GM12878 (cell line): ENCODE measurements around the gene COG7. TPM values are rescaled to one million over a fixed set of nuclear protein-coding genes. Genes with fewer than 3 reads are reported as not detected.

Experiments used
- ATAC-seq: fragments of 200-7000 bp; cut with Tn5 transposase; 3 replicates; pipeline ENCODE4 v1.9.1; 2020; ENCODE audit warnings: mild to moderate bottlenecking, moderate library complexity
- BruUV-seq: library from RNA; stranded (reverse); fragments of 400-500 nt; replicated peaks from 2 replicates; lab custom pipeline; 2021; lab: Mats Ljungman, UMichigan
- CTCF ChIA-PET: fragments of 300-600 bp; sonication (Branson Sonifier 250); formaldehyde crosslinking; extraction: SDS; loops from one replicate; lab custom pipeline; 2021; ENCODE audit warnings: inconsistent platforms; lab: Yijun Ruan, JAX
- POLR2A ChIA-PET: fragments of 350-600 bp; formaldehyde crosslinking; extraction: SDS; loops from one replicate; lab custom pipeline; 2021; ENCODE audit warnings: inconsistent platforms; lab: Charles Lee
- RAD21 ChIA-PET: fragments of 300-600 bp; sonication (Branson Sonifier 250); formaldehyde crosslinking; loops from one replicate; lab custom pipeline; 2023; ENCODE audit warnings: antibody characterized with exemption; ENCODE audit not compliant: unreplicated experiment; lab: Charles Lee
- SMC1A ChIA-PET: fragments of 300-600 bp; sonication (Branson Sonifier 250); formaldehyde crosslinking; loops from one replicate; lab custom pipeline; 2023; ENCODE audit not compliant: unreplicated experiment, uncharacterized antibody; lab: Charles Lee
- DNase-seq: peaks from one replicate; pipeline ENCODE4 v3.0.0-alpha.2; 2011; ENCODE audit warnings: low read depth, low spot score
- FAIRE-seq: peaks from 3 replicates; lab custom pipeline; 2011; peaks lifted over from hg19 to GRCh38; lab: Jason Lieb, UNC
- H2AFZ ChIP-seq: 2 replicates; pipeline ENCODE4 v1.6.0; 2011; ENCODE audit warnings: low read depth, low read length, control low read depth; ENCODE audit not compliant: control insufficient read depth
- H3K27ac ChIP-seq: 2 replicates; pipeline ENCODE4 v1.5.1; 2011; ENCODE audit warnings: control low read depth; ENCODE audit not compliant: control insufficient read depth, insufficient read depth
- H3K27me3 ChIP-seq, 2 experiments: replicated peaks in 1 of 2; 2 replicates each; pipeline versions ENCODE4 v1.6.0 to v1.6.1; 2011; ENCODE audit warnings: low read length in 1 of 2; ENCODE audit not compliant: control insufficient read depth in 2 of 2, insufficient read depth in 2 of 2
- H3K36me3 ChIP-seq, 2 experiments: 2 replicates each; pipeline ENCODE4 v1.5.1; 2011; ENCODE audit warnings: low read length in 1 of 2; ENCODE audit not compliant: control insufficient read depth in 2 of 2, insufficient read depth in 2 of 2
- H3K4me1 ChIP-seq: 2 replicates; pipeline ENCODE4 v1.6.1; 2011; ENCODE audit warnings: mild to moderate bottlenecking, low read length, moderate library complexity, mixed read lengths; ENCODE audit not compliant: control insufficient read depth, insufficient read depth
- H3K4me2 ChIP-seq: 2 replicates; pipeline ENCODE4 v1.6.0; 2011; ENCODE audit warnings: control low read depth; ENCODE audit not compliant: control insufficient read depth, insufficient read depth
- H3K4me3 ChIP-seq: fragments of 200-600 bp; sonication (generic); 2 replicates; pipeline ENCODE4 v1.5.1; 2016
- H3K79me2 ChIP-seq: 2 replicates; pipeline ENCODE4 v1.6.0; 2011; ENCODE audit warnings: low read length; ENCODE audit not compliant: control insufficient read depth, insufficient read depth
- H3K9ac ChIP-seq: 2 replicates; pipeline ENCODE4 v1.8.0; 2011; ENCODE audit warnings: low read length, control low read depth, mixed read lengths; ENCODE audit not compliant: control insufficient read depth, insufficient read depth
- H3K9me3 ChIP-seq: replicated peaks from 3 replicates; pipeline ENCODE4 v1.5.1; 2011; ENCODE audit warnings: mild to moderate bottlenecking, low read length; ENCODE audit not compliant: control insufficient read depth, insufficient read depth
- H4K20me1 ChIP-seq: 2 replicates; pipeline ENCODE4 v1.6.0; 2011; ENCODE audit not compliant: control insufficient read depth, insufficient read depth
- ATF7 ChIP-seq: fragments of 450-650 bp; IDR thresholded peaks from 2 replicates; pipeline ENCODE4 v1.6.1; 2016; ENCODE audit warnings: low read depth, mild to moderate bottlenecking
- CHD4 ChIP-seq: fragments of 200-600 bp; sonication (generic); IDR thresholded peaks from 2 replicates; pipeline ENCODE4 v1.6.1; 2016; ENCODE audit warnings: mild to moderate bottlenecking
- GATAD2B ChIP-seq: fragments of 450-650 bp; conservative IDR thresholded peaks from 2 replicates; pipeline ENCODE4 v1.6.1; 2017; ENCODE audit warnings: low read depth, mild to moderate bottlenecking, moderate library complexity
- HCFC1 ChIP-seq: fragments of 150-350 bp; IDR thresholded peaks from 2 replicates; pipeline ENCODE4 v1.6.1; 2014; ENCODE audit warnings: low read length
- IKZF1 ChIP-seq: fragments of 450-650 bp; conservative IDR thresholded peaks from 2 replicates; pipeline ENCODE4 v1.6.1; 2017; ENCODE audit warnings: antibody characterized with exemption, mild to moderate bottlenecking
- MYB ChIP-seq: fragments of 150-350 bp; IDR thresholded peaks from 2 replicates; pipeline ENCODE4 v1.6.1; 2014; ENCODE audit warnings: mild to moderate bottlenecking, low read depth, low read length, borderline replicate concordance
- NBN ChIP-seq: fragments of 450-650 bp; IDR thresholded peaks from 2 replicates; pipeline ENCODE4 v1.6.1; 2016
- NFYA ChIP-seq: IDR thresholded peaks from 2 replicates; pipeline ENCODE4 v1.6.1; 2011; ENCODE audit warnings: low read depth, mild to moderate bottlenecking, low read length, improper control_type of control experiment, borderline replicate concordance
- POLR2AphosphoS2 ChIP-seq: IDR thresholded peaks from 2 replicates; pipeline ENCODE4 v1.6.1; 2011; ENCODE audit warnings: low read depth, mild to moderate bottlenecking, low read length, improper control_type of control experiment, moderate library complexity
- POU2F2 ChIP-seq: IDR thresholded peaks from 3 replicates; pipeline ENCODE4 v1.6.1; 2011; ENCODE audit warnings: low read depth, mild to moderate bottlenecking, low read length, borderline replicate concordance
- RELA ChIP-seq: fragments of 450-650 bp; IDR thresholded peaks from 2 replicates; pipeline ENCODE4 v1.8.0; 2014; ENCODE audit warnings: borderline replicate concordance; ENCODE audit not compliant: partially characterized antibody
- SMC3 ChIP-seq: IDR thresholded peaks from 2 replicates; pipeline ENCODE4 v1.6.1; 2011; ENCODE audit warnings: low read length, improper control_type of control experiment, borderline replicate concordance
- TCF7 ChIP-seq: IDR thresholded peaks from 2 replicates; pipeline ENCODE4 v1.6.1; 2014; ENCODE audit warnings: antibody characterized with exemption, borderline replicate concordance
- ZNF207 ChIP-seq: fragments of 450-650 bp; IDR thresholded peaks from 2 replicates; pipeline ENCODE4 v1.6.1; 2014; ENCODE audit warnings: antibody characterized with exemption, mild to moderate bottlenecking, borderline replicate concordance
- WGBS: methylation state at CpG from one replicate; pipeline ENCODE4 v1.1.6; 2016; ENCODE audit warnings: low lambda C conversion rate; ENCODE audit not compliant: insufficient replicate concordance, insufficient coverage; ENCODE audit errors: missing lambda C conversion rate; 5-methylcytosine and 5-hydroxymethylcytosine counted together
- in situ Hi-C: fragments of 300-500 bp; cut with MboI; formaldehyde crosslinking; loops from 9 replicates; pipeline ENCODE4 v1.14.3; 2018; ENCODE audit warnings: mixed read lengths
- intact Hi-C: fragments of 100-400 bp; cut with micrococcal nuclease; formaldehyde crosslinking; loops from one replicate; pipeline ENCODE4 v1.14.2; 2022; ENCODE audit not compliant: unreplicated experiment
- polyA plus RNA-seq, 11 experiments: library from polyadenylated mRNA; depleted of rRNA in 4 of 11; unstranded in 6 of 11; stranded (reverse) in 5 of 11; fragments of >200 nt; fragmentation: Nextera tagmentation in 4 of 11; fragmentation: Illumina TruSeq in 1 of 11; extraction: Ambion mirVana in 4 of 11; extraction: Trizol in 1 of 11; gene quantifications; 1 replicate in 1 of 11; 2 replicates in 10 of 11; pipeline versions ENCODE4 v1.2.1 to v1.2.3, GENCODE V29; 2011 to 2016; ENCODE audit warnings: inconsistent platforms in 2 of 11, missing spikeins in 2 of 11, low read depth in 1 of 11
- total RNA-seq, 4 experiments: library from RNA; depleted of rRNA in 3 of 4; stranded (reverse); fragments of >200 nt in 3 of 4; fragmentation: Illumina TruSeq in 1 of 4; extraction: Trizol in 1 of 4; gene quantifications; 2 replicates each; pipeline versions ENCODE4 v1.2.1 to v1.2.3, GENCODE V29; 2013 to 2021
- TF ChIP-seq, protein P1 (sequence below): fragments of 450-650 bp; conservative IDR thresholded peaks from 2 replicates; pipeline ENCODE4 v1.6.1; 2017; ENCODE audit warnings: mild to moderate bottlenecking, moderate library complexity
- TF ChIP-seq, protein P2 (sequence below): fragments of 150-350 bp; IDR thresholded peaks from 2 replicates; pipeline ENCODE4 v1.6.1; 2014; ENCODE audit warnings: mild to moderate bottlenecking, low read depth, low read length

COG7 gene
- total and polyA plus RNA-seq, 10 of the 15 experiments (the other 5 are each of a cell fraction or from before 2014, with no cell fraction given): 2.9 to 24.0 (median 10.0) TPM

DNA sequence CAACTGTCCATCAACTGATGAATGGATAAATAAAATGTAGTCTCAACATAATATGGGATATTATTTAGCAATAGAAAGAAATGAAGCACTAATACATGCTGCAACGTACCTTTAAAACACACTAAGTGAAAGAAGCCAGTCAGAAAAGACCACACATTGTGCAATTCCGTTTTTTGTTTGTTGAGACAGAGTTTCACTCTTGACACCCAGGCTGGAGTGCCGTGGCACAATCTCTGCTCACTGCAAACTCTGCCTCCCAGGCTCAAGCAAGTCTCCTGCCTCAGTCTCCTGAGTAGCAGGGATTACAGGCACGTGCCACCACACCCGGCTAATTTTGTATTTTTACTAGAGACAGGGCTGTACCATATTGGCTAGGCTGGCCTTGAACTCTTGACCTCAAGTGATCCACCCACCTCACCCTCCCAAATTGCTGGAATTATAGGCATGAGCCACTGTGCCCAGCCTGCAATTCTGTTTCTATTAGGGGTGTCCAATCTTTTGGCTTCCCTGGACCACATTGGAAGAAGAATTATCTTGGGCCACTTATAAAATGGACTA is 110.8 kb downstream of the COG7 start:
- no peak overlapping the region for H3K4me2 ChIP-seq
- no peak overlapping the region for H3K9ac ChIP-seq
- ATAC-seq (no peak), DNase-seq (no peak), FAIRE-seq (no peak)
- ChIA-PET POLR2A (no interaction called here), RAD21 (no interaction called here), SMC1A (interaction anchor here (0.9 kb wide), 1 partner anchor 38 kb away, joined by 3 read pairs; no protein-coding TSS in a partner anchor), CTCF (interaction anchor here (0.8 to 8.0 kb wide), 2 partner anchors 93 to 132 kb away, joined by 3 to 80 read pairs; no protein-coding TSS in a partner anchor)
- in situ Hi-C loops (no loop called here), intact Hi-C loops (no loop called here)
- H3K27ac ChIP-seq: no peak overlapping the region
- TF ChIP-seq NBN: no peak
- TF ChIP-seq TCF7: no peak
- TF ChIP-seq HCFC1: no peak
- no peak for TF ChIP-seq NFYA
- no peak for TF ChIP-seq GATAD2B
- TF ChIP-seq POU2F2: no peak
- H3K9me3 ChIP-seq: peaks cover 2% of the 10 kb centered on the region; the same call in 2 of the 3 replicates
- H3K79me2 ChIP-seq: no peaks in the 10 kb centered on the region
- peaks cover 6% of the 10 kb centered on the region for H3K4me1 ChIP-seq
- no TSS peak for BruUV-seq
- no peak overlapping the region for H3K4me3 ChIP-seq
- no peaks in the 10 kb centered on the region for H4K20me1 ChIP-seq
- H2AFZ ChIP-seq: no peak overlapping the region
- H3K36me3 ChIP-seq: no peaks in the 10 kb centered on the region
- 72% methylated on average over 5 of the region's 5 CpGs for WGBS
- H3K27me3 ChIP-seq: no peaks in the 10 kb centered on the region

- H3K27me3 ChIP-seq: no peaks in the 10 kb centered on the region
- no peak overlapping the region for H3K27ac ChIP-seq
- peaks cover 2% of the 10 kb centered on the region; the same call in 2 of the 3 replicates for H3K9me3 ChIP-seq
- no peaks in the 10 kb centered on the region for H4K20me1 ChIP-seq
- ChIA-PET POLR2A (no interaction called here), RAD21 (interaction anchor here (0.7 to 6.5 kb wide), 3 partner anchors 15 to 38 kb away, joined by 3 to 76 read pairs (median 3); partner anchors contain the start of gene SCNN1B), CTCF (interaction anchor here (4.1 to 8.0 kb wide), 2 partner anchors 7 to 95 kb away, joined by 15 to 80 read pairs; no protein-coding TSS in a partner anchor), SMC1A (interaction anchor here (0.6 to 10.6 kb wide), 5 partner anchors 16 to 152 kb away, joined by 3 to 118 read pairs (median 3); no protein-coding TSS in a partner anchor)
- intact Hi-C loops: loop anchor here (5.0 to 10.0 kb wide), 2 partner anchors 95 to 157 kb away; partner anchors contain the start of gene SCNN1G
- BruUV-seq: no TSS peak
- no peak overlapping the region for H3K4me3 ChIP-seq
- WGBS: 98% methylated on average over 3 of the region's 3 CpGs
- in situ Hi-C loops: no loop called here
- no peaks in the 10 kb centered on the region for H3K79me2 ChIP-seq
- H3K4me1 ChIP-seq: peaks cover 20% of the 10 kb centered on the region
- ATAC-seq: no peak
- H3K4me2 ChIP-seq: no peak overlapping the region
- no peak overlapping the region for H2AFZ ChIP-seq
- H3K36me3 ChIP-seq: no peaks in the 10 kb centered on the region
- no peak for DNase-seq
- no peak for FAIRE-seq
- no peak overlapping the region for H3K9ac ChIP-seq
- TF ChIP-seq, protein P1, sequence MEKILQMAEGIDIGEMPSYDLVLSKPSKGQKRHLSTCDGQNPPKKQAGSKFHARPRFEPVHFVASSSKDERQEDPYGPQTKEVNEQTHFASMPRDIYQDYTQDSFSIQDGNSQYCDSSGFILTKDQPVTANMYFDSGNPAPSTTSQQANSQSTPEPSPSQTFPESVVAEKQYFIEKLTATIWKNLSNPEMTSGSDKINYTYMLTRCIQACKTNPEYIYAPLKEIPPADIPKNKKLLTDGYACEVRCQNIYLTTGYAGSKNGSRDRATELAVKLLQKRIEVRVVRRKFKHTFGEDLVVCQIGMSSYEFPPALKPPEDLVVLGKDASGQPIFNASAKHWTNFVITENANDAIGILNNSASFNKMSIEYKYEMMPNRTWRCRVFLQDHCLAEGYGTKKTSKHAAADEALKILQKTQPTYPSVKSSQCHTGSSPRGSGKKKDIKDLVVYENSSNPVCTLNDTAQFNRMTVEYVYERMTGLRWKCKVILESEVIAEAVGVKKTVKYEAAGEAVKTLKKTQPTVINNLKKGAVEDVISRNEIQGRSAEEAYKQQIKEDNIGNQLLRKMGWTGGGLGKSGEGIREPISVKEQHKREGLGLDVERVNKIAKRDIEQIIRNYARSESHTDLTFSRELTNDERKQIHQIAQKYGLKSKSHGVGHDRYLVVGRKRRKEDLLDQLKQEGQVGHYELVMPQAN: no peak
- TF ChIP-seq SMC3: no peak
- TF ChIP-seq IKZF1: no peak
- TF ChIP-seq ZNF207: no peak
- TF ChIP-seq POLR2AphosphoS2: no peak
- TF ChIP-seq RELA: no peak
- TF ChIP-seq CHD4: no peak
- TF ChIP-seq, protein P2, sequence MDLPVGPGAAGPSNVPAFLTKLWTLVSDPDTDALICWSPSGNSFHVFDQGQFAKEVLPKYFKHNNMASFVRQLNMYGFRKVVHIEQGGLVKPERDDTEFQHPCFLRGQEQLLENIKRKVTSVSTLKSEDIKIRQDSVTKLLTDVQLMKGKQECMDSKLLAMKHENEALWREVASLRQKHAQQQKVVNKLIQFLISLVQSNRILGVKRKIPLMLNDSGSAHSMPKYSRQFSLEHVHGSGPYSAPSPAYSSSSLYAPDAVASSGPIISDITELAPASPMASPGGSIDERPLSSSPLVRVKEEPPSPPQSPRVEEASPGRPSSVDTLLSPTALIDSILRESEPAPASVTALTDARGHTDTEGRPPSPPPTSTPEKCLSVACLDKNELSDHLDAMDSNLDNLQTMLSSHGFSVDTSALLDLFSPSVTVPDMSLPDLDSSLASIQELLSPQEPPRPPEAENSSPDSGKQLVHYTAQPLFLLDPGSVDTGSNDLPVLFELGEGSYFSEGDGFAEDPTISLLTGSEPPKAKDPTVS: no peak
- no peak for TF ChIP-seq ATF7
- no peak for TF ChIP-seq MYB
Observed at GRCh38 chr16:23339787-23340186, 113.2 kb downstream of the COG7 start.
